Peyer's patch (tissue), 4 donors: Measurements from ENCODE around the gene C1GALT1C1.

Experiments used
- POLR2A ChIP-seq, 2 donors: fragments of 450-650 bp; IDR thresholded peaks; one replicate each; pipeline ENCODE4 v1.5.1; 2017; ENCODE audit warnings: antibody characterized with exemption in 2 of 2, mild to moderate bottlenecking in 2 of 2, moderate library complexity in 2 of 2
- TF ChIP-seq, protein P1 (sequence below), 6 experiments: fragments of 450-650 bp in 4 of 6; fragments of 200-600 bp in 2 of 6; sonication (generic) in 1 of 6; IDR thresholded peaks; one replicate each; pipeline ENCODE4 v1.5.1; 2017 to 2019; ENCODE audit warnings: antibody characterized with exemption in 6 of 6, mild to moderate bottlenecking in 3 of 6, moderate library complexity in 1 of 6

DNA sequence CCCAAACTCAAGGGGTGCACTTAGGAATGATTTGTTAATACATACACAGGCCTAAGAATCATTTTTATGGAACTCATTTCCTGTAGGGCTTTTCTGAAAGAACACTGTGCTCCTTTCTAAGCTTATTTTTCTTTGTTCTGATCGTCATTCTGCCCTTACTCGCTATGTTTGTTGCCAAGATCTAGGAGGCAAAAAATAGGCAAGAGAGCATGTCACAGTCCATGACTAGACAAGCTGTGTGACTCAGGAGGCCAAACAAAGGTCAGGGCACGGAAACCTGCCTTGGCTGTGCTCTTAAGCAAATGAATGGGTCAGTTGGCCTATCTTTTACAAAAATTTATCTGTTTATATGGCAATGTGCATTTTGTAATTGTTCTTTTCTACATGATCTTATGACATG lies 42.5 kb upstream of the C1GALT1C1 start:
- TF ChIP-seq POLR2A (IDR thresholded peaks at IDR 0.05): no peak
- TF ChIP-seq, protein P1, sequence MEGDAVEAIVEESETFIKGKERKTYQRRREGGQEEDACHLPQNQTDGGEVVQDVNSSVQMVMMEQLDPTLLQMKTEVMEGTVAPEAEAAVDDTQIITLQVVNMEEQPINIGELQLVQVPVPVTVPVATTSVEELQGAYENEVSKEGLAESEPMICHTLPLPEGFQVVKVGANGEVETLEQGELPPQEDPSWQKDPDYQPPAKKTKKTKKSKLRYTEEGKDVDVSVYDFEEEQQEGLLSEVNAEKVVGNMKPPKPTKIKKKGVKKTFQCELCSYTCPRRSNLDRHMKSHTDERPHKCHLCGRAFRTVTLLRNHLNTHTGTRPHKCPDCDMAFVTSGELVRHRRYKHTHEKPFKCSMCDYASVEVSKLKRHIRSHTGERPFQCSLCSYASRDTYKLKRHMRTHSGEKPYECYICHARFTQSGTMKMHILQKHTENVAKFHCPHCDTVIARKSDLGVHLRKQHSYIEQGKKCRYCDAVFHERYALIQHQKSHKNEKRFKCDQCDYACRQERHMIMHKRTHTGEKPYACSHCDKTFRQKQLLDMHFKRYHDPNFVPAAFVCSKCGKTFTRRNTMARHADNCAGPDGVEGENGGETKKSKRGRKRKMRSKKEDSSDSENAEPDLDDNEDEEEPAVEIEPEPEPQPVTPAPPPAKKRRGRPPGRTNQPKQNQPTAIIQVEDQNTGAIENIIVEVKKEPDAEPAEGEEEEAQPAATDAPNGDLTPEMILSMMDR (IDR thresholded peaks at IDR 0.05): no peak
